Spleen (tissue), 7 donors: ENCODE results near the gene ODAD2.

Experiments used
- POLR2A ChIP-seq, 3 donors: fragments of 450-650 bp; IDR thresholded peaks; one replicate each; pipeline ENCODE4 v1.5.1; 2017; ENCODE audit warnings: antibody characterized with exemption in 3 of 3, mild to moderate bottlenecking in 1 of 3
- POLR2AphosphoS5 ChIP-seq, 3 donors: sonication (generic); formaldehyde crosslinking; IDR thresholded peaks; one replicate each; pipeline ENCODE4 v1.5.1; 2017; ENCODE audit warnings: antibody characterized with exemption in 3 of 3
- TF ChIP-seq, protein P1 (sequence below), 11 experiments: fragments of 200-600 bp in 7 of 11; fragments of 450-650 bp in 4 of 11; sonication (generic) in 4 of 11; IDR thresholded peaks in 8 of 11; conservative IDR thresholded peaks in 3 of 11; 1 replicate in 7 of 11; 2 replicates in 4 of 11; pipeline versions ENCODE4 v1.4.0 to v1.8.0; 2016 to 2021; ENCODE audit warnings: antibody characterized with exemption in 11 of 11, inconsistent platforms in 4 of 11, mild to moderate bottlenecking in 1 of 11
- donor health status: DM: no; HTN: no; CAD: no; lungs with moderate emphysema.
- donor health status: DM: no; HTN: no; CAD: no.
- donor health status: DM: no; HTN: no; CAD: no.

- TF ChIP-seq POLR2A (IDR thresholded peaks at IDR 0.05), result no peak
- TF ChIP-seq, protein P1, sequence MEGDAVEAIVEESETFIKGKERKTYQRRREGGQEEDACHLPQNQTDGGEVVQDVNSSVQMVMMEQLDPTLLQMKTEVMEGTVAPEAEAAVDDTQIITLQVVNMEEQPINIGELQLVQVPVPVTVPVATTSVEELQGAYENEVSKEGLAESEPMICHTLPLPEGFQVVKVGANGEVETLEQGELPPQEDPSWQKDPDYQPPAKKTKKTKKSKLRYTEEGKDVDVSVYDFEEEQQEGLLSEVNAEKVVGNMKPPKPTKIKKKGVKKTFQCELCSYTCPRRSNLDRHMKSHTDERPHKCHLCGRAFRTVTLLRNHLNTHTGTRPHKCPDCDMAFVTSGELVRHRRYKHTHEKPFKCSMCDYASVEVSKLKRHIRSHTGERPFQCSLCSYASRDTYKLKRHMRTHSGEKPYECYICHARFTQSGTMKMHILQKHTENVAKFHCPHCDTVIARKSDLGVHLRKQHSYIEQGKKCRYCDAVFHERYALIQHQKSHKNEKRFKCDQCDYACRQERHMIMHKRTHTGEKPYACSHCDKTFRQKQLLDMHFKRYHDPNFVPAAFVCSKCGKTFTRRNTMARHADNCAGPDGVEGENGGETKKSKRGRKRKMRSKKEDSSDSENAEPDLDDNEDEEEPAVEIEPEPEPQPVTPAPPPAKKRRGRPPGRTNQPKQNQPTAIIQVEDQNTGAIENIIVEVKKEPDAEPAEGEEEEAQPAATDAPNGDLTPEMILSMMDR (IDR thresholded peaks at IDR 0.05 in 8 of 11, conservative IDR thresholded peaks at IDR 0.05 in 3 of 11), result no peak
- no peak for TF ChIP-seq POLR2AphosphoS5 (IDR thresholded peaks at IDR 0.05)
Observed at GRCh38 chr10:27838361-27838760, 160.5 kb downstream of the ODAD2 start.
